Spinal cord (tissue), 10 donors: Measurements from ENCODE around the gene CD46. TPM values are rescaled to one million over a fixed set of nuclear protein-coding genes. Genes with fewer than 3 reads are reported as not detected.

Experiments
- DNase-seq, 6 donors: peaks; one replicate each; pipeline versions ENCODE4 v3.0.0 to v3.0.0-alpha.2; 2013 to 2015; ENCODE audit warnings: low spot score in 6 of 6, low read depth in 4 of 6
- H3K27ac ChIP-seq: one replicate; pipeline ENCODE4 v1.5.1; 2013; ENCODE audit warnings: low read depth, low read length, control low read depth
- H3K27me3 ChIP-seq: one replicate; pipeline ENCODE4 v1.6.1; 2013; ENCODE audit warnings: low read length; ENCODE audit not compliant: control insufficient read depth, insufficient read depth
- H3K36me3 ChIP-seq: one replicate; pipeline ENCODE4 v1.6.1; 2013; ENCODE audit warnings: low read length; ENCODE audit not compliant: control insufficient read depth, insufficient read depth
- H3K4me1 ChIP-seq: one replicate; pipeline ENCODE4 v1.6.1; 2013; ENCODE audit warnings: low read length; ENCODE audit not compliant: control insufficient read depth, insufficient read depth
- H3K4me3 ChIP-seq: one replicate; pipeline ENCODE4 v1.5.1; 2013; ENCODE audit warnings: low read depth, low read length, control low read depth
- H3K9me3 ChIP-seq: one replicate; pipeline ENCODE4 v1.6.1; 2013; ENCODE audit warnings: low read length; ENCODE audit not compliant: control insufficient read depth, insufficient read depth
- WGBS: methylation state at CpG from one replicate; pipeline ENCODE4 v1.1.5; 2013; ENCODE audit warnings: missing lambda C conversion rate; ENCODE audit not compliant: insufficient coverage; 5-methylcytosine and 5-hydroxymethylcytosine counted together
- polyA plus RNA-seq, 2 donors: library from polyadenylated mRNA; unstranded; fragments of 120-200 nt; gene quantifications; one replicate each; pipeline ENCODE4 v1.2.1, GENCODE V29; 2013; ENCODE audit not compliant: insufficient read length in 2 of 2
- total RNA-seq, 2 donors: library from RNA; depleted of rRNA in 1 of 2; stranded (reverse); fragments of 120-200 nt in 1 of 2; fragments of >200 nt in 1 of 2; gene quantifications; one replicate each; pipeline versions ENCODE4 v1.2.3 to v1.2.4, GENCODE V29; 2013 to 2014
- donor health status: healthy.

CD46 gene
- total and polyA plus RNA-seq, 4 donors: 71.7 to 119 (median 95.9) TPM

- Histone ChIP-seq H3K4me1 (peaks cover 16% of the 10 kb centered on the region), H3K36me3 (peaks cover 55% of the 10 kb centered on the region), H3K27ac (no peak overlapping the region), H3K4me3 (no peak overlapping the region), H3K27me3 (no peaks in the 10 kb centered on the region), H3K9me3 (no peaks in the 10 kb centered on the region)
- whole genome bisulfite sequencing: 91% methylated on average over 3 of the region's 5 CpGs
- DNase-seq: no peak
Measured at GRCh38 chr1:207804721-207805468, 53.0 kb downstream of the CD46 start.

- no peaks in the 10 kb centered on the region for H3K27me3 ChIP-seq
- peaks cover 48% of the 10 kb centered on the region for H3K36me3 ChIP-seq
- 81% methylated on average over 4 of the region's 5 CpGs for WGBS
- no peak for DNase-seq
- no peak overlapping the region for H3K4me3 ChIP-seq
- H3K4me1 ChIP-seq: peaks cover 16% of the 10 kb centered on the region
- no peaks in the 10 kb centered on the region for H3K9me3 ChIP-seq
- H3K27ac ChIP-seq: no peak overlapping the region
Measured at GRCh38 chr1:207805841-207806421, 54.1 kb downstream of the CD46 start.

- H3K4me3 ChIP-seq: no peak overlapping the region
Measured at GRCh38 chr1:207806531-207807325, 54.9 kb downstream of the CD46 start.

GRCh38 chr1:207807326-207807689 is 55.5 kb downstream of the CD46 start:
- H3K4me1 ChIP-seq: peaks cover 19% of the 10 kb centered on the region
- no peaks in the 10 kb centered on the region for H3K9me3 ChIP-seq
- H3K27ac ChIP-seq: no peak overlapping the region
- no peak for DNase-seq
- peaks cover 55% of the 10 kb centered on the region for H3K36me3 ChIP-seq
- WGBS: no CpG with 5 or more reads among the region's 1 CpG
- no peak overlapping the region for H3K4me3 ChIP-seq
- H3K27me3 ChIP-seq: no peaks in the 10 kb centered on the region

More at GRCh38 chr1:207806531-207807325, 54.9 kb downstream of the CD46 start:
- 88% methylated on average over 5 of the region's 11 CpGs for WGBS
- Histone ChIP-seq H3K36me3 (peaks cover 49% of the 10 kb centered on the region), H3K27me3 (no peaks in the 10 kb centered on the region), H3K9me3 (no peaks in the 10 kb centered on the region), H3K27ac (no peak overlapping the region), H3K4me1 (peaks cover 16% of the 10 kb centered on the region)
- DNase-seq: no peak

- peaks cover 19% of the 10 kb centered on the region for H3K4me1 ChIP-seq
- H3K36me3 ChIP-seq: peaks cover 56% of the 10 kb centered on the region
- H3K4me3 ChIP-seq: no peak overlapping the region
- 89% methylated on average over 11 of the region's 13 CpGs for WGBS
- H3K9me3 ChIP-seq: no peaks in the 10 kb centered on the region
- DNase-seq: no peak
- no peaks in the 10 kb centered on the region for H3K27me3 ChIP-seq
- no peak overlapping the region for H3K27ac ChIP-seq
Measured at GRCh38 chr1:207807690-207808321, 56.0 kb downstream of the CD46 start.

GRCh38 chr1:207808322-207808705 is 56.5 kb downstream of the CD46 start:
- Histone ChIP-seq H3K36me3 (peaks cover 57% of the 10 kb centered on the region), H3K27ac (no peak overlapping the region), H3K9me3 (no peaks in the 10 kb centered on the region), H3K27me3 (no peaks in the 10 kb centered on the region), H3K4me3 (no peak overlapping the region), H3K4me1 (peaks cover 19% of the 10 kb centered on the region)
- WGBS: 81% methylated on average over 5 of the region's 7 CpGs
- no peak for DNase-seq

- 82% methylated on average over 5 of the region's 5 CpGs for WGBS
- H3K4me1 ChIP-seq: peaks cover 19% of the 10 kb centered on the region
- DNase-seq: no peak
- H3K27ac ChIP-seq: no peak overlapping the region
- H3K27me3 ChIP-seq: no peaks in the 10 kb centered on the region
- no peak overlapping the region for H3K4me3 ChIP-seq
- H3K9me3 ChIP-seq: no peaks in the 10 kb centered on the region
- peaks cover 57% of the 10 kb centered on the region for H3K36me3 ChIP-seq
Measured at GRCh38 chr1:207808911-207809555, 57.2 kb downstream of the CD46 start.

- H3K27me3 ChIP-seq: no peaks in the 10 kb centered on the region
- no peak overlapping the region for H3K4me3 ChIP-seq
- 83% methylated on average over 2 of the region's 2 CpGs for WGBS
- peaks cover 57% of the 10 kb centered on the region for H3K36me3 ChIP-seq
- DNase-seq: peak in 1 of 6 donors; percentile 37
- peaks cover 19% of the 10 kb centered on the region for H3K4me1 ChIP-seq
- no peak overlapping the region for H3K27ac ChIP-seq
- no peaks in the 10 kb centered on the region for H3K9me3 ChIP-seq
Measured at GRCh38 chr1:207810173-207810572, 58.3 kb downstream of the CD46 start.

GRCh38 chr1:207810606-207811295 is 58.9 kb downstream of the CD46 start:
- H3K27me3 ChIP-seq: no peaks in the 10 kb centered on the region
- 75% methylated on average over 4 of the region's 9 CpGs for WGBS
- no peak overlapping the region for H3K4me3 ChIP-seq
- no peaks in the 10 kb centered on the region for H3K9me3 ChIP-seq
- H3K27ac ChIP-seq: no peak overlapping the region
- H3K4me1 ChIP-seq: peaks cover 19% of the 10 kb centered on the region
- H3K36me3 ChIP-seq: peaks cover 56% of the 10 kb centered on the region
- DNase-seq: no peak
